C4-2B (cell line): ENCODE measurements around the gene KCTD8.

Experiments used
- ZFX ChIP-seq: fragments of 450-650 bp; IDR thresholded peaks from 2 replicates; pipeline ENCODE4 v1.6.1; 2017
- TF ChIP-seq, protein P1 (sequence below): fragments of 450-650 bp; conservative IDR thresholded peaks from 2 replicates; pipeline ENCODE4 v1.5.1; 2017; ENCODE audit warnings: mild to moderate bottlenecking

DNA sequence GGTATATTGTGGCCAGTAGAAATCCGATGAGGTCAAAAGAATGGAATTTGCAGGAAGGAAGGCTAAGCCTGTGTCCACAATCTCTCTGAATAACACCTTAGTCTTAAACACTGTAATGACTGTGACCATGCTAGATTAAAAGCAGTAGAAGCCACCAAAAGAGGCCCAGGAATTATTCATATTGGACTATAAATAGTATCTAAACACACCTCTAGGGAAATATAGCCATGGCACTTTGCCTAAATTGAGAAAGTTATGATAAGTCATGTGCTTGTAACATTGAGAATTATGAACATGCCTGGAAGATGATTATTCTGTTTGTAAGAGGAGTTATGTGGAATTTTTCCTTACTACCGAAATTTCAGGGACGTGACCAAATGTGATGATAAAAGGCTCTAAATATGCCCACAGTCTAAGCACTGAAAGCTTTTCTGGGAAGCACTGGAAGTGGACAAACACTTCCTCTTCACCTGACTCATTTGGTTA lies 298.5 kb downstream of the KCTD8 start:
- TF ChIP-seq, protein P1, sequence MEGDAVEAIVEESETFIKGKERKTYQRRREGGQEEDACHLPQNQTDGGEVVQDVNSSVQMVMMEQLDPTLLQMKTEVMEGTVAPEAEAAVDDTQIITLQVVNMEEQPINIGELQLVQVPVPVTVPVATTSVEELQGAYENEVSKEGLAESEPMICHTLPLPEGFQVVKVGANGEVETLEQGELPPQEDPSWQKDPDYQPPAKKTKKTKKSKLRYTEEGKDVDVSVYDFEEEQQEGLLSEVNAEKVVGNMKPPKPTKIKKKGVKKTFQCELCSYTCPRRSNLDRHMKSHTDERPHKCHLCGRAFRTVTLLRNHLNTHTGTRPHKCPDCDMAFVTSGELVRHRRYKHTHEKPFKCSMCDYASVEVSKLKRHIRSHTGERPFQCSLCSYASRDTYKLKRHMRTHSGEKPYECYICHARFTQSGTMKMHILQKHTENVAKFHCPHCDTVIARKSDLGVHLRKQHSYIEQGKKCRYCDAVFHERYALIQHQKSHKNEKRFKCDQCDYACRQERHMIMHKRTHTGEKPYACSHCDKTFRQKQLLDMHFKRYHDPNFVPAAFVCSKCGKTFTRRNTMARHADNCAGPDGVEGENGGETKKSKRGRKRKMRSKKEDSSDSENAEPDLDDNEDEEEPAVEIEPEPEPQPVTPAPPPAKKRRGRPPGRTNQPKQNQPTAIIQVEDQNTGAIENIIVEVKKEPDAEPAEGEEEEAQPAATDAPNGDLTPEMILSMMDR: no peak
- no peak for TF ChIP-seq ZFX
